ENCODE measurements around the gene COL5A1.
A peak's percentile ranks its signal among the peaks of the same experiment; 100 is the strongest.
"Not testable (repeated sequence)": the region's sequence is repeated elsewhere in the genome, so short reads cannot be mapped to it uniquely, and the experiment has no call there.

Gene COL5A1

GRCh38 chr9:134692573-134692860 lies 50.9 kb downstream of the COL5A1 start:
- no peak for DNase-seq (ENCODE audit: low read depth)

- DNase-seq (ENCODE audit: low read depth): no peak
Observed at GRCh38 chr9:134693011-134693410, 51.4 kb downstream of the COL5A1 start.

- no peak for DNase-seq (ENCODE audit: low read depth)
Observed at GRCh38 chr9:134693641-134694367, 52.2 kb downstream of the COL5A1 start.

GRCh38 chr9:134694368-134694665 lies 52.7 kb downstream of the COL5A1 start:
- DNase-seq (ENCODE audit: low read depth): no peak

- DNase-seq (ENCODE audit: low read depth): no peak
Observed at GRCh38 chr9:134694714-134695113, 53.1 kb downstream of the COL5A1 start.

- no peak for DNase-seq (ENCODE audit: low read depth)
Observed at GRCh38 chr9:134695144-134695543, 53.5 kb downstream of the COL5A1 start.

- no peak for DNase-seq (ENCODE audit: low read depth)
Observed at GRCh38 chr9:134696433-134696832, 54.8 kb downstream of the COL5A1 start.

GRCh38 chr9:134698111-134698510 lies 56.5 kb downstream of the COL5A1 start:
- no peak for DNase-seq (ENCODE audit: low read depth)

GRCh38 chr9:134698587-134699342 lies 57.2 kb downstream of the COL5A1 start:
- no peak for DNase-seq (ENCODE audit: low read depth)

GRCh38 chr9:134699343-134699740 lies 57.7 kb downstream of the COL5A1 start:
- no peak for DNase-seq (ENCODE audit: low read depth)

GRCh38 chr9:134700636-134701350 lies 59.2 kb downstream of the COL5A1 start:
- DNase-seq (ENCODE audit: low read depth): no peak

- DNase-seq (ENCODE audit: low read depth): no peak
Observed at GRCh38 chr9:134701581-134702259, 60.1 kb downstream of the COL5A1 start.

- no peak for DNase-seq (ENCODE audit: low read depth)
Observed at GRCh38 chr9:134702291-134702690, 60.7 kb downstream of the COL5A1 start.

- DNase-seq (ENCODE audit: low read depth): not testable (repeated sequence)
Observed at GRCh38 chr9:134703730-134704114, 62.1 kb downstream of the COL5A1 start.

- DNase-seq (ENCODE audit: low read depth): no peak
Observed at GRCh38 chr9:134704498-134704897, 62.9 kb downstream of the COL5A1 start.

- no peak for DNase-seq (ENCODE audit: low read depth)
Observed at GRCh38 chr9:134705786-134706185, 64.2 kb downstream of the COL5A1 start.

- DNase-seq (ENCODE audit: low read depth): no peak
Observed at GRCh38 chr9:134706522-134706921, 64.9 kb downstream of the COL5A1 start.

GRCh38 chr9:134707031-134707680 lies 65.6 kb downstream of the COL5A1 start:
- DNase-seq (ENCODE audit: low read depth): peak; percentile 64

- DNase-seq (ENCODE audit: low read depth): no peak
Observed at GRCh38 chr9:134707731-134708671, 66.4 kb downstream of the COL5A1 start.

- DNase-seq (ENCODE audit: low read depth): no peak
Observed at GRCh38 chr9:134708672-134709038, 67.1 kb downstream of the COL5A1 start.
